ENCODE measurements around the gene MLLT3.

GRCh38 chr9:20391208-20391607, 231.1 kb downstream of the MLLT3 start:
- TF ChIP-seq, protein P1, sequence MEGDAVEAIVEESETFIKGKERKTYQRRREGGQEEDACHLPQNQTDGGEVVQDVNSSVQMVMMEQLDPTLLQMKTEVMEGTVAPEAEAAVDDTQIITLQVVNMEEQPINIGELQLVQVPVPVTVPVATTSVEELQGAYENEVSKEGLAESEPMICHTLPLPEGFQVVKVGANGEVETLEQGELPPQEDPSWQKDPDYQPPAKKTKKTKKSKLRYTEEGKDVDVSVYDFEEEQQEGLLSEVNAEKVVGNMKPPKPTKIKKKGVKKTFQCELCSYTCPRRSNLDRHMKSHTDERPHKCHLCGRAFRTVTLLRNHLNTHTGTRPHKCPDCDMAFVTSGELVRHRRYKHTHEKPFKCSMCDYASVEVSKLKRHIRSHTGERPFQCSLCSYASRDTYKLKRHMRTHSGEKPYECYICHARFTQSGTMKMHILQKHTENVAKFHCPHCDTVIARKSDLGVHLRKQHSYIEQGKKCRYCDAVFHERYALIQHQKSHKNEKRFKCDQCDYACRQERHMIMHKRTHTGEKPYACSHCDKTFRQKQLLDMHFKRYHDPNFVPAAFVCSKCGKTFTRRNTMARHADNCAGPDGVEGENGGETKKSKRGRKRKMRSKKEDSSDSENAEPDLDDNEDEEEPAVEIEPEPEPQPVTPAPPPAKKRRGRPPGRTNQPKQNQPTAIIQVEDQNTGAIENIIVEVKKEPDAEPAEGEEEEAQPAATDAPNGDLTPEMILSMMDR (IDR thresholded peaks at IDR 0.05), result no peak
- no peak for TF ChIP-seq POLR2AphosphoS5 (IDR thresholded peaks at IDR 0.05)

All from suprapubic skin (tissue), 3 donors.